Mammary epithelial cell (primary cell): ENCODE results near the gene ACTMAP.

Source experiments
- CTCF ChIP-seq, 2 donors: IDR thresholded peaks in 1 of 2; conservative IDR thresholded peaks in 1 of 2; 2 replicates each; pipeline ENCODE4 v1.5.1; 2011 to 2012; ENCODE audit warnings: inconsistent platforms in 2 of 2, low read length in 2 of 2, mild to moderate bottlenecking in 2 of 2, control low read depth in 1 of 2, low read depth in 1 of 2; ENCODE audit not compliant: insufficient read depth in 1 of 2; ENCODE audit errors: extremely low read depth in 1 of 2
- EZH2 ChIP-seq: IDR thresholded peaks from 2 replicates; pipeline ENCODE4 v1.6.1; 2012; ENCODE audit warnings: low read length, inconsistent platforms, borderline replicate concordance

GRCh38 chr19:40737102-40737644, 13.1 kb downstream of the ACTMAP start:
- TF ChIP-seq CTCF (conservative IDR thresholded peaks at IDR 0.05 in 1 of 2, IDR thresholded peaks at IDR 0.05 in 1 of 2; ENCODE audit: extremely low read depth in 1 of 2, insufficient read depth in 1 of 2, low read depth in 1 of 2, low read length in 2 of 2): no peak
- no peak for TF ChIP-seq EZH2
